ENCODE data around the gene SRP9.
"Not testable (repeated sequence)": the region's sequence is repeated elsewhere in the genome, so short reads cannot be mapped to it uniquely, and the experiment has no call there.

Gene SRP9

DNA sequence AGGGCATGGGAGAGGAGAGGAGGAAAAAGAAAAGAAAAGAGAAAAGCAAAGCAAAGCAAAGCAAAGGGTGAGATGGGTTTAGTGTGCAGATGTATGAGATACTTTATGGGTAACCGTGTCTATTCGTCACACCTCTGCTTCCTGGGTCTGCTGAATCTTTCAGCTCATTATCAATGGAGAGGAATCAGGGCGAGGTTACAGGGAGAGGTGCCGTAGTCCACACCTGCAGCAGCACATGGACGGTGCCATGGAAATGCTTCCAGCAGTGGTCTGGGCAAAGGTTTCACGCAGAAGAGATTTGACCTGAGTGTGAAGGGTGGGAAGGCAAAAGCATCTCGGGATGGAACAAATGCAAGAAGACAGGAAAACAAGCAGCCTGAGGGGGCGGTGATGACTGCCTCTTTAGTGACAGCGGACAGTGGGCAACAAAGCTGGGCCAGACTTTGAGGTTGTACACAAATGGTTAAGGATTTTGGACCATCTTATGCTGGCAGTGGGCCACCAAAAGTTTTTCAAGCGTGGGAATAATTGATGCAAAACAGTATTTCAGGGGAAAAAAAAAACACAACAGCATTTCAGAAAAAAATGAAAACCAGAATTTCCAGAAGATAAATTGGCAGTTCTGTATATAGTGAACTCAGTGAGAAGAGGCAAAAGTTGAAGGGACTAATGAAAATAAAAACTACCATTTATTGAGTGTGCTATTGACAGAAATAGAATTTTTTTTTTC lies 19.5 kb upstream of the SRP9 start:
- no peak for DNase-seq

DNA sequence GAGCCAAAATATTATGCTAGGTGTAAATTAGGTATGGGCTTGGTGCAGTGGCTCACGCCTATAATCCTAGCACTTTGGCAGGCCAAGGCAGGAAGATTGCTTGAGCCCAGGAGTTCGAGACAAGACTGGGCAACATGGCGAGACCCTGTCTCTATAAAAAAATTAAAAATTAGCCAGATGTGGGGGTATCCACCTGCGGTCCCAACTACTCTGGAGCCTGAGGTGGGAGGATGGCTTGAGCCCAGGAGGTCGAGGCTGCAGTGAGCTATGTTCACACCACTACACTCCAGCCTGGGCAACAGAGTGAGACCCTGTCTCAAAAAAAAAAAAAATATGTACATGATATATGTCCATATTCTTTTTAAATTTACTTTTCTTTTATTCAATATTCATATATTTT lies 17.7 kb upstream of the SRP9 start:
- not testable (repeated sequence) for DNase-seq

DNA sequence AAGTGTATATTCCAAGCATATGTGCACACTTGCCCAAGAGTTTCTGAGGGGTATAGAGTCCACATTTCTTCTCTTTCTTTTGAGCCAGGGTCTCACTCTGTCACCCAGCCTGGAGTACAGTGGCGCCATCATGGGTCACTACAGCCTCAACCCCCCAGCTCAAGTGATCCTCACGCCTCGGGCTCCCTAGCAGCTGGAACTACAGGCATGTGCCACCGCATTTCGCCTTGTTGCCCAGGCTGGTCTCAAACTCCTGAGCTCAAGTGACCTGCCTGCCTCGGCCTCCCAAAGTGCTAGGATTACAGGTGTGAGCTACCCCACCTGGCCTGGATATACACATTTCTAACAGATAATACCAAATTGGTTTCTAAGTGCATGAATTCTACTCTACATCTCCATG lies 17.1 kb upstream of the SRP9 start:
- DNase-seq = no peak

DNA sequence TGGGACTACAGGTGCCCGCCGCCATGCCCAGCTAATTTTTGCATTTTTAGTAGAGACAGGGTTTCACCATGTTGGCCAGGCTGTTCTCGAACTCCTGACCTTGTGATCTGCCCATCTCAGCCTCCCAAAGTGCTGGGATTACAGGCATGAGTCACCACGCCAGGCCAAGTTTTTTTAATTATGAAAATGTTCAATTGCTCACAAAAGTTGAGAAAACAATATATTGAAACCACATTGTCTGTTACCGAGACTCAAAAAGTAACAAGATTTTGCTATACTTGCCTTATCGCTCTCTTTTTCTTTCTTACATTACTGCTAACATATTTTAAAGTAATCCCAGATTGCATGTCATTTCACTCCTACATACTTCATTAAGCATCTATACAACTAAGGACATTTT lies 16.2 kb upstream of the SRP9 start:
- DNase-seq = not testable (repeated sequence)

DNA sequence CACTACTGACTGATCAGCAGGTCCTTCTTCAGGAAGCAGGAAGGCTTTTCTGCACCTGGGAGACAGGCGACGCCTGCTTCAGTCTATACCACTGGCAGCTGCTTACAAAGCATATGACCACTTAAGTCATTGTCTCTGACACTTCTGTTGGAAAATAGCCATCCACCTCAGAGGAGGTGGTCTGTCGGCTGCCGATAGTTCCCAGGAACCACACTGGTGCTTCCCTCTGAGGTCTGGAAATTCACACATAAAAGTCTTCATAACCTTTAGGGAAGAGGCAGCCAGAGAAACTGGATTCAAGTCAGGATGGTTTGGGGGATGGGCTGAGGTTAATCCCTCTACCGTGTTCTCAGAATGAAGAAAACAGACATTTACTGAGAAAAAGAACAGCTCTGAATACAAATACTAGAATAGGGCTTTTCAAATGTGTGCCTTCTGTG lies 15.6 kb upstream of the SRP9 start:
- no peak for DNase-seq

DNA sequence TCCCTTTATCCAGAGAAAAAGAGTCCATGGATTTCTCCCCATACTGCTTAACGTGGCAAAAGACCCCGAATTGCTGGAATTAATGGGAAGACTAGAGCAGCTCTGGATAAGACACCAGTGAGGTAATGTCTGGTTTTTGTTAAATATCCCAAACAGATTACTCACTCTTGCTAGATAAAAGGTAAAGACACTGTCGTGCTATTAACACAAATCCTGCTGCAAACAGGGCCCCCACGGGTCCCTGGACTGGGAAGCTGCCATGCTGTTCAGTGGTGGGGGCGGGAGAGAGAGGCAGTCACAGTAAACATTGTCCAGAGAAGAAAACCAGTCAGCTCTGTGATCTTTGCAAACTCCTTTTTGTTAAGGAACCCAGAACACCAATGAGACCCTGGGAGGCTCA lies 15.2 kb upstream of the SRP9 start:
- DNase-seq = no peak

DNA sequence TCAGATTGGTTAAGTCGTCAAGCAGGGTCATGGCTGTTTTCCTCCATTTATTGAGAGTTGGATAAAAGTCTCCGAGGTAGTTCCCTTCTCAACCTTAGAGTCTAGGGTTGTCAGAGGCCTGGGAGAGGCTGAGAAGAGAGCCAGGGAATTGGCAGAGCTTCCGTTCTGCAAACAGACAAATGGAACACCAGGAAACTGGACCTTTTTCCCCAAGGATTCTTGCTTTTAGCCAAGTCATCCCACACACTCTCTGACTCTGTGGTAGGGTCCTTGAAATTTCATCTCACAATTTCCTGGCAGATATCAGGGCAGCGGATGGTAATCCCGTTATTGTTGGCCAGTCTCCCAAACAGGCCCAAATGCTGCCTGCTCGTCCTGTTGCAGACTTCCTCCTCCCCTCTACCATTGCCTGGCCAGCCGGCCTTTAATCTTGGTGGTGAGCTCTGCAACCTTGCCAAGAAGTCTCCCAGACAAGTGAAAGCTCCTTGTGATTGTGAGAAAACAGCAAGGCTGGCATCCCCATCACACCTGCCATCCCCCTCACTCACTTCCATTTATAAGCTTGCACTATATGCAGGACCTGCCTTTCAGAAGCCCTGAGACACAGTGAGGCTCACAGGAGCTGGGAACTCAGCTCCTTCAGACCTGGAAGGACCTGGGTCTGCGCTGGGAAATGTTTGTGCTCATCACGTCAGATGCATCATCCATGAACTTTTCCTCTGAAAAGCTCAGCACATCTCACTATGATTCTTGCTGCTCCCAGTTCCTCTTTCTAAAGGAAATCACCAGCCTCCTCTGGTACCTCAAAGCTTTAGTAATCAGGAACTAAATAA lies 13.7 kb upstream of the SRP9 start:
- no peak for DNase-seq

DNA sequence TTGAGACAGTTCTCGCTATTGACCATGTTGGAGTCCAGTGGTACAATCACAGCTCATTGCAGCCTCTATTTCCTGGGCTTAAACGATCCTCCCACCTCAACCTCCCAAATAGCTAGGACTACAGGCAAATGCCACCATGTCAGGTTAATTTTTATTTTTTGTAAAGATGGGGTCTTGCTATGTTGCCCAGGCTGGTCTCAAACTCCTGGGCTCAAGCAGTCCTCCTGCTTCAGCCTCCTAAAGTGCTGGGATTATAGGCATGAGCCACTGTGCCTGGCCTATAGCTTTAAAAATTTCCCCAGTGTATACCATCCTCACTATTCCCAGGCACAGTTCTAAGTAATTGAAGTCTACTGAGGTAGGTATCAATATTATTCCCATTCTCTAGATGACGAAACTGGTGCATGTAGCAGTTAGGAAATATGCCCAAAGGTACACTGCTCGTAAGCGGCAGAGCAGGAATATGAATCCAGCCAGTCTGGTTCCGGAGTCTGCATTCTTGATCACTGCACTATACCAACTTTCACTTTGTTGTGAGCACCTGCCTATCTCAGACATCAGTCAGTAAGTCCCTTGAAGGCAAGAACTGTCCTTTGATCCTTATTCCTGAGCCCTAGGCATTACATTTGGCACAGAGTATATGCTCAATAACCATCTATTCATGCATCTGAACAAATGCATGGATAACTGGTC lies 11.5 kb upstream of the SRP9 start:
- no peak for DNase-seq

DNA sequence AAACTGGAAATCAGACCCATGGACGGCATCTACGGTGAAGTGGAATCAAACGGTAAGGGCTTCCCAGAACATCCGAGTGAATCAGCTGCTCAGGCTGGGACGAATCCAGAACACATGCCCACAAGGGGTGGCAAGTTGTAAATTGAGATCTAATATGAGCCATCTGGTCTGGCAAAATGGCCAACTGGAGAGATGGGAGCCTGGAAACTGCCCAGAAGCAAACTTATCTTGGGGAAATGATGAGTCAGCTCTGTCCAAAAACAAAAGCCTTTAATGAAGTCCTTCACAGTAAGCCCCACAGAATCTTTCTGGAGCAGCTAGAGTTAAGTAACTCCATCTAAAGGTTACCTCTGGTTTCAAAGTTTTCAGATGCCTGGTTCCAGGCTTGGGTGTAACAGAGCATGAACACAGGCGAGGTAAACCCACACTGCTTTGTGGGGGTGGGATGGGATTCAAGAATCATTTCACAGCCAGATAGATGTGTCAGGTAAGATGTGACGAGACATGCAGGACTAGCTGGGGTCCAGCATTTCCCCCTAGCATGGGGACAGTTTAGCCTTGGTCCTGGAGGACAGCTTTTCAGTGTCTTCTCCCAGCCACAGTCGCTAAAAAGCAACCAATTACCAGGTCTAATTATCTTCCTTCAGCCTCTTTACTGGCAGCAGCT lies 10.5 kb upstream of the SRP9 start:
- DNase-seq = no peak

DNA sequence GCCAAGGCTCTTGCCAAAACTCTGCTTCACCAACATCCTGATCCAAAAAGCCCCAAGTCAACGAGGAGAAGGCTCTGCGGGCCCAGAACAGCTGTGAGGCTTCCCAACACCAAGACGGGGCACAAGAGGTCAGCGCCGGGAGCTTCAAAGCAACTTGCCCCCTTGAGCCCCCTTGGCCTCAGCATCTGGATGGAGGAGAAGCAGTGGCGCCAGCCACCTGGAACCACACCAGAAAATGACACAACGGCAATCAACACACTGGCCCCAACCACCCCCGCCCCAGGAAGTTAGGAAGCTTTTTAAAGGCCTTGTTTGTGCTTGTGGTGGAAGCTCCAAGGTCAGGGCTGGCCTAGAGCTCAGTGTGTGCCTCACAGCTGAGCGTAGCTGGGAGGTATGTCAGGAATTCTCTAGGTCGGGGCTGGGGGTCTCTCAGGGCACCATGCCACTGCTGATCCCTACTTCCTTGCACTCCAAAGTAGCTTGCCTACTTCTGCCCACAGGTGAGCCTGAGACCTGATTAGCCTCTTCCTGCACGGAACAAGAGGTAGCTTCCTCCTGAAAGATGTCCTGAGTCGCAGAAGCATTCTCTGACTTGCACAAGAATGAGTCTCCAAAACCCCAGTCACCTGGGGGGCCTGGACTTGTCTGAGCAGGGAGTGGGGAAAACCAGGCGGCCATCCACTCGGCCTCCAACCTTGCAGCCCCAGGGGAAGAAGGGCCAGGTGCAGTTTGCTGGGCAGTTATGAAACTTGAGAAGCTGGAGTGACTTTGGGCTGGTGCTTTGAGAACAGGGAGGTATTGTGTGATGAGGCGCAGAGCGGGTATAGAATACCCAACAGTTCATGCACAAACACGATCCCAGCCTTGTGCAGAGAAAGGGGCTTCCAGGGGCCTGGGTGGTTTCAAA lies 9.7 kb upstream of the SRP9 start:
- no peak for DNase-seq

DNA sequence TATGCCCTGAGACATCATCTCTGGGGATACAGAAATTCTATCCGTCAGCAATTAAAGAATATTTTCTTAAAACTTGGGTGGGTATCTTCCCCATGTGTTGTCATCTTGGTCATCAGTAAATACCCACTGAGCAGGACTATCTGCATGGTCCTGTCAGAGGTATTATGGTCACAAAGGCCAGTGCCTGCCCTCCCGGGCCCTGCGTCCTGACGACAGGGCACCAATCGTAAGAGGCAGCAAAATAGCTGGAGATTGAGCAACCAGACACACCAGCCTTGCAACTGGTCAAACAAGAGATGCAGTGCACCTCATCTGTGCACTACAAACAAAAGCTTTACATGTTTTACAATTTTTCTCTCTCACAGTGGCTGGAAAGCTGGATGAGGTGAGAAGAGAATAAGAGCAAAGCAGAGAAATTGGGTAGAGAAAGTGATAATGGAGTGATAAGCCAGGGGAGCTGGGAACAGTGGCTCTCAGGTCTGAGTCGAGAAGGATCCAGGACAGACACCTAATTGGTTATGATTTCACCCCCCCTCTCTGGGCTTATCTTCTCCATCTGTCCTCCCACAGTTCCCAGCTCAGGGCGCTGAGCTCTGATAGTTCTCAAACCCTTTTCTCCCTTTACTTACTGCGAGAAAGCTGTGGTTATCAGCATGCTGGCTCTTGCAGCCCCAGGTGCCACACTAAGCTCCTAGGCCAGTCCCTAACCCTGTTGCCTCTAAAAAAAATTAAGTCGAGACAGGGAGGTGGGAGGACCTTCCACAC lies 8.8 kb upstream of the SRP9 start:
- DNase-seq = no peak

DNA sequence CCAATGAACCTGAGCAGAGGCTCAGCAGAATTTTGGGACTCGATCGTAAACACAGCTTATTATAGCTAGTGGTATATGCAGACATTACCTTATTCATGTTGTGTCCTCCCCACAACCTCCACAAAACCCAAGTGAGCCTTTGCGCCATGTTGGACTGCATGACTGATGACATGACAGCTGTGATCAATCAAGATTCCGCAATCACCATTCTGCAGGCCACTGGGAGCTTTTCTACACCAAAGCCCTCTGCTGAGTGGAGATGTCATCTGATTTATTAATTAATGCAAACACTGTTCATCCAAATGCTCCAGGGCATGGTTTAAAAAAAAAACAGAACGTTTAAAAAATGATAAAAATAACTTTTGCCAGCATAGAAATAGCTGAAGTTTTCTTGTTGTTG lies 7.9 kb upstream of the SRP9 start:
- no peak for DNase-seq

DNA sequence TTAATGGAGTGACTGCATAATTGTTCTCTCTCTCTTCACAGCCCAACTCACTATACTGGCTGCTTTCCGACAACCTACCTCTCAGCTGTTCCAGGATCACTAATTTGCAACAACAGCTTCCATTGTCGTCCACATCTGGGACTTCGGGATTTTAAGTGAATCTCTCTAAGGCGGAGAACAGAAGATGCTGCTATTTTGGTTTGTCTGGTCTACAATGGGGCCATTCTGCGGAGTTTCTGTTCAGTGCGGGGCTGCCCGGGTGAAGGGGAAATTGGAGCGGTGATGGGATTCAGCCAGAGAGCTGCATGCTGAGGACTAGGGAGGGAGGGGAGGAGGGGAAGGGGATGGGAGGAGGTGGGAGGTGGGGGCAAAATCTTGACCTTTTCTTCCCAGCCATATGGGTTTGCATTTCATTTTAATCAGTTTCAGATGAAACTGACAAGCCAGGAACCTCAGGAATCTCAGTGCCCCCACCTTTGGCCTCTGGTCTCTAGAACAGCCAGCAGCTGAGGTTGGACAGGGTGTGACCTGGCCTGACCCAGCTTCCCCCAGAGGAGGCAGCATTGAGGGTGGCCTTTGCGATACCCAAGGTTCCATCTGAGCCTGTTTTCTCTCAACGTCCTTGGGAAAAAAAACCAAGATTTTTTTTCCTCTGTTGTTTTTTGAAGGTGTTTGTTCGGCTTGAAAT lies 6.9 kb upstream of the SRP9 start:
- DNase-seq = no peak

DNA sequence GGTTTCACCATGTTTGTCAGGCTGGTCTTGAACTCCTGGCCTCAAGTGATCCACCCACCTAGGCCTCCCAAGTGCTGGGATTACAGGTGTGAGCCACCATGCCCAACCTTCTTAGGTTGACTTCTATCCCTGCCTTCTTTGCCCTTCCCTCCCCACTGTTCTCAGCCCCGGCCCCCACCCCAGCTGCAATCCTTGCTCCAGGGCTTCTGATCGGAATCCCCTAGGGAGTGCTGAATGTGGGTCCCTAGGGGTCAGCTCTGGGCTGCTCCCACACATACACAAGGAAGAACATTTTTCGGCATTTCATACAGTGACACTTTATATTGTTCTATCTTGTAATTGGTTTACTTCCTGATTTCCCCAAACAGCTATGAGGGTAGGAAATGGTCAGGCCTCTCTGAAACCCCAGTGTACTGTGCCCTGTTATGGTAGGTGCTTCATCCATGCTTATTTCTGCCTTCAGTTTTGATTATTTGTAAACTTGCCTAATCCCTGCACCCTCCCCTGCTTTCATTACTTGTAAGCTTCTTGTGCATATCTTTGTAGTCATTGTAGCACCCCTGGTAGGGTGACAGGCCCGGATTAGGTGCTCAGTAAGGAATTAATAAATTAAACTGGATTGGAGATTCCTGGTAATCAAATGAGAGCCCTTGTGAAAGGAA lies 5.8 kb upstream of the SRP9 start:
- no peak for DNase-seq

DNA sequence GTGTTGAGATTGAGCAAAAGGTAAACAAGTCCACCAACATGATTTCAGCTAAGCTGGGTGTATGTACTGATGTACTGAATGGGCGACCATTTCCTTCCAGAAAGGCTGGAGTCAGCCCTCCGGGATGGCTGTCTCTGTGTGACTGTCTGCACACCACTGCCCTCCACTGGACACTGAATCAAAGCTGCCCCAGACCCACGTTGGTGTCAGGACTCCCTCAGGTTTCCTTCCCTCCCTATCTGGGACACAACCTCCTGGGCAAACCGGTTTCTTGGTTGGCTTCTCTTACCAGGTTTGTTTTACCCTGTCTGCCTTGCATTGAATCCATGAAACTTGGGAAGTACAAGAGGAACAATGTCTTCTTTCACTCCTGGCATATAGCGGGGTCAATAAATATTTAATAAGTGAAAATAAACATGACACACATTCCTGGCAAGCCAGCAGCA lies 5.3 kb upstream of the SRP9 start:
- DNase-seq = no peak

DNA sequence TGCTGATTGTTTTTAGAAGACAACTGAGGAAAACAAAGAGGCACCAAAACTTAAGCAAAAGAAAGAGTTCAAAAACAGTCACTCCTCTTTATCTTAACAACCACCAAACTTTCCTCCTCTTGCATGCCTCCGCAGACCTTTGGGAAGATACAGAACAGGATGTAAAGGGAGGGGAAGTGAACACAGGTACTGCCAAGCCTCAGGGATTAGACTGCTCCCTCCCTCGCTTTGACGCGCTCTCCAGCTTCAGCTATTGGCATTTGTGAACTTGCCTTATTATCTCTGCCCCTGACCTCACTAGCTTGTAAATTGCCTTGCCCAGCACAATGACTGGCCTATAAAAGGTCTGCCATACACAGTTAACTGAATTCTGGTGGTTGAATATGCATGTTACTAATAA lies 4.8 kb upstream of the SRP9 start:
- DNase-seq = no peak

DNA sequence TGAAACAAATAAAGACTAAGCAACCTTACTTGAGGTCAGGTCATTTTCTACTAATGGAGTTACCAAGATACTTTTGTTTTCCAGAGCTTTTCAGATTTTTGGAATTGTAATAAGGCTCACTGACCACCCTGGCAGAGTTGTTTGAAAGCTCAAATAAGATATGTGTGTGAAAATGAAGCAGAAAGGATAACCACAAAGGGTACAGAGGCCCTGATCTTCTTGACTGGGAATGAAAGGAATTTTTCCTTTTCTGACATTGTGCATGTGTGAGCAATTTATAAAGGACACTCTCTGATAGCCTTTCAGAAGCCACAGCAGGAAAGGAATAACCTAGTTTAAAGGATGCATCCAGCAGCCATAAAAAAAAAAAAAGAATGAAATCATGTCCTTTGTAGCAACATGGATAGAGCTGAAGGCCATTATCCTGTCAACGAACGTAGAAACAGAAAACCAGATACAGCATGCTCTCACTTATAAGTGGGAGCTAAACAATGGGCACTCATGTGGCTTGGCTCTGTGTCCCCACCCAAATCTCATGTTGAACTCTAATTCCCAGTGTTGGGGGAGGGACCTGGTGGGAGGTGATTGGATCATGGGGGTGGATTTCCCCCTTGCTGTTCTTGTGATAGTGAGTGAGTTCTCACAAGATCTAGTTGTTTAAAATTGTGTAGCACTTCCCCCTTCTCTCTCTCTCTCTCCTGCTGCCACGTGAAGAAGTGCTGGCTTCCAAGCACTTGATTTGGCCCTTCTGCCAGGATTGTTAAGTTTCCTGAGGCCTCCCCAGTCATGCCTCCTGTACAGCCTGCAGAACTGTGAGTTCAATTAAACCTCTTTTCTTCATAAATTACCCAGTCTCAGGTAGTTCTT lies 3.1 kb upstream of the SRP9 start:
- no peak for DNase-seq

DNA sequence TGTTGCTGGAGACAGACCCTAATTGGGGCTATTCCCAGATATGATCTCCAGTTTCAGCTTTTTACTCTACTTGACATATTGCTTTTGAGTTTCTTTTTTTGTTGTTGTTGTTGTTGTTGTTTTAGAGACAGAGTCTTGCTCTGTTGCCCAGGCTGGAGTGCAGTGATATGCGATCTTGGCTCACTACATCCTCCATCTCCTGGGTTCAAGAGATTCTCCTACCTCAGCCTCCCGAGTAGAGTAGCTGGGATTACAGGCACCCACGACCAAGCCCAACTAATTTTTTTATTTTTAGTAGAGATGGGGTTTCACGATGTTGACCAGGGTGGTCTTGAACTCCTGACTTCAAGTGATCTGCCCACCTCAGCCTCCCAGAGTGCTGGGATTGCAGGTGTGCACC lies 1.3 kb upstream of the SRP9 start:
- DNase-seq = no peak

DNA sequence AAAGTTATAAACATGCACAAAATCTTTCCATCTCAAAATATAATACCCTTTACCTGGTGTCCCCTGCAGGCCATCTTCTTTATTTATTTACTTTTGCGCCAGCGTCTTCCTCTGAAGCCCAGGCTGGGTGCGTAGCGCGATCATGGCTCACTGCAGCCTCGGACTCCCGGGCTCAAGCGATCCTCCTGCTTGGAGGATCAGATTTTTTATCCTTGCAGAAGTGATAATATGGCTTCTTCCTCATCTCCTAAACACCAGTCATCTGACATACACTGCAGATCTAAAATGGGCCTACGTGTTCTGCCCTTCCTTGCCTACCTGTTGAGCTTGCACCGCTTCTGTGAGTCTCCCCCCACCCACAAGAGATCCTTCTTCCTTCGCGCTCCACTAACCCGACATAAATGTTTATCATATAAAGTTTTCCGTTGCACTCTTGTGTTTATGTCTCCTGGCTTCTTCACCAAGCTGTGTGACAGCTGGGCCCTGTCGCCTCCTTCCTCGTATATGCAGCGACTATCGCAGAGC lies 506 bp upstream of the SRP9 start:
- no peak for DNase-seq

Measured in KG1 (cell line).